ENCODE measurements around the gene TAF1B. TPM values are rescaled to one million over a fixed set of nuclear protein-coding genes. Genes with fewer than 3 reads are reported as not detected.

Gene TAF1B
- total RNA-seq, 1 donor: 49.3 TPM

GRCh38 chr2:9980520-9980919 lies 137.2 kb downstream of the TAF1B start:
- no peak for TF ChIP-seq CTCF (IDR thresholded peaks at IDR 0.05; ENCODE audit: insufficient read depth, low read length)
- DNase-seq (ENCODE audit: low read depth): no peak
- H3K4me3 ChIP-seq (ENCODE audit: low read depth, low read length): no peak overlapping the region

GRCh38 chr2:9981655-9982054 lies 138.4 kb downstream of the TAF1B start:
- DNase-seq (ENCODE audit: low read depth): no peak
- no peak for TF ChIP-seq CTCF (IDR thresholded peaks at IDR 0.05; ENCODE audit: insufficient read depth, low read length)
- H3K4me3 ChIP-seq (ENCODE audit: low read depth, low read length): no peak overlapping the region

GRCh38 chr2:9982248-9982647 lies 139.0 kb downstream of the TAF1B start:
- no peak overlapping the region for H3K4me3 ChIP-seq (ENCODE audit: low read depth, low read length)
- no peak for TF ChIP-seq CTCF (IDR thresholded peaks at IDR 0.05; ENCODE audit: insufficient read depth, low read length)
- DNase-seq (ENCODE audit: low read depth): peak; percentile 97

GRCh38 chr2:9982891-9983290 lies 139.6 kb downstream of the TAF1B start:
- no peak for TF ChIP-seq CTCF (IDR thresholded peaks at IDR 0.05; ENCODE audit: insufficient read depth, low read length)
- no peak for DNase-seq (ENCODE audit: low read depth)
- no peak overlapping the region for H3K4me3 ChIP-seq (ENCODE audit: low read depth, low read length)

- H3K4me3 ChIP-seq (ENCODE audit: low read depth, low read length): no peak overlapping the region
- no peak for TF ChIP-seq CTCF (IDR thresholded peaks at IDR 0.05; ENCODE audit: insufficient read depth, low read length)
- DNase-seq (ENCODE audit: low read depth): peak; percentile 47
Observed at GRCh38 chr2:9983401-9984216, 140.3 kb downstream of the TAF1B start.

Other genes with a start within 250 kb of the TAF1B start
- 152 and 562 TPM in 2 replicates for gene YWHAQ, start 212.5 kb upstream of the TAF1B start, total RNA-seq (ENCODE audit: low replicate concordance)
- 1.3 TPM in 1 of 2 replicates, not detected in the other for gene GRHL1, start 108.2 kb downstream of the TAF1B start, total RNA-seq (ENCODE audit: low replicate concordance)
- gene KLF11, start 200.1 kb downstream of the TAF1B start, total RNA-seq (ENCODE audit: low replicate concordance): 6.3 and 17.2 TPM in 2 replicates
- gene CYS1, start 236.9 kb downstream of the TAF1B start, total RNA-seq (ENCODE audit: low replicate concordance): 3.2 and 7.0 TPM in 2 replicates

Measured in fibroblast of the aortic adventitia (primary cell).